Ectodermal cell (in vitro differentiated cells): ENCODE measurements around the gene EFHC1.

Experiments
- H3K27ac ChIP-seq: 2 replicates; pipeline ENCODE4 v1.7.0; 2013; ENCODE audit warnings: mild to moderate bottlenecking, low read depth, low read length; ENCODE audit not compliant: insufficient read depth, poor library complexity, severe bottlenecking
- H3K27me3 ChIP-seq: 2 replicates; pipeline ENCODE4 v1.7.0; 2013; ENCODE audit warnings: mild to moderate bottlenecking, low read length; ENCODE audit not compliant: insufficient read depth, control insufficient read depth, poor library complexity, severe bottlenecking
- H3K36me3 ChIP-seq: one replicate; pipeline ENCODE4 v1.7.0; 2013; ENCODE audit warnings: low read length; ENCODE audit not compliant: control insufficient read depth, insufficient read depth
- H3K4me1 ChIP-seq: one replicate; pipeline ENCODE4 v1.7.0; 2013; ENCODE audit warnings: low read length; ENCODE audit not compliant: control insufficient read depth, insufficient read depth
- H3K4me3 ChIP-seq: 2 replicates; pipeline ENCODE4 v1.7.0; 2013; ENCODE audit warnings: low read depth, low read length, control low read depth; ENCODE audit not compliant: insufficient read depth
- H3K9me3 ChIP-seq: 2 replicates; pipeline ENCODE4 v1.7.0; 2013; ENCODE audit warnings: mild to moderate bottlenecking, low read length, moderate library complexity; ENCODE audit not compliant: control insufficient read depth
- WGBS, 2 experiments: methylation state at CpG; one replicate each; pipeline ENCODE4 v1.1.7; 2013; ENCODE audit warnings: missing lambda C conversion rate in 2 of 2; 5-methylcytosine and 5-hydroxymethylcytosine counted together

The EFHC1 gene

DNA sequence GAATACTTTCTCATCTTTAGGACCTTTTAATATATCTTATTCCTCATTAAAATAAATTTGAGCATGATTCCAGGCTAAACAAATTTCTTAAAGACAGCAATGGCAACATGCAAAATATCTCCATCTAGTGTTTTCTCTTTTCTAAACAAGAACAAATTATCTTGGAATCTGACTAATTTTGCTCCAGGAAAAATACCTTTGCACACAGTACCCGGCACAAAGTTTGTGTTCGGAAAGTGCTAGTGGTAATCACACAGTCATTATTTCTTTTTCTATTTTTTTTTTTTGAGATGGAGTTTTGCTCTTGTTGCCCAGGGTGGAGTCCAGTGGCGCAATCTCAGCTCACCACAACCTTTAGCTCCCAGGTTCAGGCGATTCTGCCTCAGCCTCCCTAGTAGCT lies 8.2 kb upstream of the EFHC1 start:
- Histone ChIP-seq H3K4me3 (no peak overlapping the region), H3K27ac (no peak overlapping the region), H3K4me1 (no peaks in the 10 kb centered on the region), H3K36me3 (no peaks in the 10 kb centered on the region), H3K27me3 (no peaks in the 10 kb centered on the region), H3K9me3 (no peaks in the 10 kb centered on the region)
- 93% methylated on average over 4 of the region's 4 CpGs for WGBS, 2 experiments

DNA sequence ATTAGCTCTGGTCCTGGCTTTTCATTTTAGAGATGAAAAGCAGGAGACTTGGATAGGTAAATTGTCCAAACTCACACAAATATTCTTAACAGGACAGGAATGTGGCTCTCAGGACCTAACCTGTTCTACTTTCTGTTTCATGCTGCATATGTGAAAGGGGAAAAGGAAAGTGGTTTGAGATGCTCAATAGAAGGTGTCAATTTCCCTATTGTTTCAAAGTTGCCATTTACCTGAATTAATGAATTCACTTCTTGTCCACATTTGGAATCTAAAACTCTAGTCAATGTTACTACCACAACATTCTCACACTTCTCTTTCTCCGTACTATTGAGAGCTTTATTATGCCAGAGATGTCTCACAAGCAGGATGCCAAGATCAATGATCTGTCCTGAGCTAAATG lies 4.8 kb upstream of the EFHC1 start:
- 89 to 95% methylated on average over 1 of the region's 1 CpG for WGBS, 2 experiments
- H3K4me1 ChIP-seq: peaks cover 7% of the 10 kb centered on the region
- H3K4me3 ChIP-seq: no peak overlapping the region
- H3K27ac ChIP-seq: no peak overlapping the region
- no peaks in the 10 kb centered on the region for H3K36me3 ChIP-seq
- H3K27me3 ChIP-seq: no peaks in the 10 kb centered on the region
- H3K9me3 ChIP-seq: no peaks in the 10 kb centered on the region

DNA sequence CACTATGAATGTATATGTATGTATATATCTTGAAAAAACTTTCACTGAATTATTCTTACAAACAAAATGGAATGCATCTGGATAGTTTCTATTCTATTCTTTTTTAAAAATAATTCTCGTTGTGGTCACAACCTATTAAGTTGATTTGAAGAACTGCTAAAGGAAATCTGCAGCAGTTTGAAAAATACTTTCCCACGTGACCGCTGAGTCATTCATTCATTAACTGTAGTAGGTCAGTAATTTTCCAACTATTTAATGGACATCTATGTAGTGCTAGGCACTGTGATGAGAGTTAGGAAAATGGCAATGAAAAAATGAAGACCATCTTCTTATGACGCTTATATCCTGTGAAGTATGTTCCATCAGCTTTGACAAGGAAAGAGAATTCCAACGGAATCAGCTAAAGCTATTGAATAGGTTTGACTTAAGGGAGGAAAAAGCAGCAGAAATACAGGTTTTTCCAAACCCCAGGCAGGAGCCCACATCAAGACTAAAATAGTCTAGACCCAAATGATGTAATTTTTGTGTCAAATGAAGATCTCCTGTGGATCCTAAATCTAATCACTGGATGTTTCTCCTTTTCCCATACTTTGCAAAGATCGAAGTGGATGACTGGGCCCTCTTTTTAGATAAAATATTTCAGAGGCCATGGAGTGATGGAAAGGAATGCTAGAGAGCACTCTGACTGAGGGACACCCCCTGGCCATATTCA lies 4.1 kb upstream of the EFHC1 start:
- no peak overlapping the region for H3K4me3 ChIP-seq

DNA sequence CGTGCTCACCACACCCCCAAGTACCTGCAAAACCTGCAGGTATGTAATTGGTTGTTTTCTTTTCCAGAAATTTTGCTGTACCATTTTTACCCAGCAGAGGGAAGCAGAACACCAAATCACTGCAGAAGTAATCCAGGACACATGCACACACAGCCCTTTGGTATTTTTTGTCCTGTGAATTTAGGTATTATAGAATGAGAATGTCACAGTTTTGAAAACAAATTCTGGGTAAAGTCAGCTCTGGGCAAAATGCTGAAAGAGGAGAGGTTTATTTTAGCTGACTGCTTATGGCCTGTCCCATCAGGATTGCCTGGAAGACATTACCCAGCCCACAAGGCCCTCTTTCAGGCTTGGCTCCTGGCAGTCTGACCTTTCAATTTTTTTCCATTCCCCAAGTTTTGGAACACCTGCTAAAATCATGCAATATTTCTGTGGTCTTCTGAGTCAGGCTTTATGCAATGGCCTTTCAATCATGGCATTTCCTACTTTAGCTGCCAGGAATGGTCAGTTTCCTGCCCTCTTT lies 3.5 kb upstream of the EFHC1 start:
- no peak overlapping the region for H3K27ac ChIP-seq
- no peaks in the 10 kb centered on the region for H3K36me3 ChIP-seq
- no peak overlapping the region for H3K4me3 ChIP-seq
- WGBS, 2 experiments: 6% methylated on average over 1 of the region's 1 CpG; no CpG with 5 or more reads in 1 of the 2 experiments
- no peaks in the 10 kb centered on the region for H3K9me3 ChIP-seq
- peaks cover 7% of the 10 kb centered on the region for H3K4me1 ChIP-seq
- no peaks in the 10 kb centered on the region for H3K27me3 ChIP-seq

More for the DNA sequence above, 4.1 kb upstream of the EFHC1 start:
- H3K27me3 ChIP-seq: no peaks in the 10 kb centered on the region
- H3K27ac ChIP-seq: no peak overlapping the region
- H3K4me1 ChIP-seq: peaks cover 7% of the 10 kb centered on the region
- no peaks in the 10 kb centered on the region for H3K9me3 ChIP-seq
- H3K36me3 ChIP-seq: no peaks in the 10 kb centered on the region
- WGBS, 2 experiments: 88 to 92% methylated on average over 4 to 6 of the region's 6 CpGs

DNA sequence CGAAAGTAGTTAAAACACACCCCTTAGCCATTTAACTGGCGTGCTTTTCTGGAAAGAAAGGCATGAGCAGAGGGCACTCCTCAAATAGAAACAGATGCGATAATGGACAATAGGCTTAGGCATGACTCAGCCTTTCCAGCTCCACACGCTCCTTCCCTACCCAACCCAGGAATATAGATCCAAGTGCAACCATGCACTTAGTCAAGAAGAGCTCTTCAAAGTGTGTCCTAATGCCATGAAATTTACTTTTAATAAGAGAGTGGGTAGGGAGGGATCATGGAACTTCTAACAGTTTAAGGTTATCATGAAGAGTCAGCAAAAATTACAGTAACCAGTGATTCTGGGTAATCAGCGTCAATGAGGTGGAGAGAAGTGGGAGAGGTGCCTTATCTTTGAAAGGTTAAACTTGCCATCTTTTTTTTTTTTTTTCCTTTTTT lies 2.4 kb upstream of the EFHC1 start:
- Histone ChIP-seq H3K27ac (no peak overlapping the region), H3K9me3 (no peaks in the 10 kb centered on the region)
- WGBS, 2 experiments: 85 to 93% methylated on average over 5 of the region's 5 CpGs

DNA sequence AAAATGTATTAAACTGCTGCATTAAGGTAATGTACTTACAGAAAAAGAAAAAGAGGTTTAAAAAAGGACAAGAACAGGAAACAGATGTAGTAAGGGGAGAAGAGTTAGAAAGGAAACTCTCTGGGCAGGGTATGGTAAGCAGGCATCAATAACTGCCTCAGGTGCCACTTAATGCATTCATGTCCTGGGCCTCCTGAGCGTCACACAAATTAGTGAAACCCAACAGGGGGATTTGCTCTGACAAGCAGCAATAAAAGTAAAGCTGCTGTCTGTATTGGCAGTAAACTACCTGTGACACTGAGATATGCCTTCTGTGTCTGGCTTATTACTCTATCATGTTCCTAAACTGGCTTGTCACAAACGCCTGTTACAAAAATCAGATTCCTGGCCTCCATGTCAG lies 1.5 kb upstream of the EFHC1 start:
- Histone ChIP-seq H3K27me3 (no peaks in the 10 kb centered on the region), H3K4me1 (peaks cover 7% of the 10 kb centered on the region), H3K4me3 (no peak overlapping the region), H3K9me3 (no peaks in the 10 kb centered on the region), H3K36me3 (no peaks in the 10 kb centered on the region), H3K27ac (no peak overlapping the region)
- WGBS, 2 experiments: 92% methylated on average over 2 of the region's 2 CpGs

More for the DNA sequence above, 2.4 kb upstream of the EFHC1 start:
- Histone ChIP-seq H3K4me1 (peaks cover 7% of the 10 kb centered on the region), H3K4me3 (no peak overlapping the region), H3K36me3 (no peaks in the 10 kb centered on the region), H3K27me3 (no peaks in the 10 kb centered on the region)

DNA sequence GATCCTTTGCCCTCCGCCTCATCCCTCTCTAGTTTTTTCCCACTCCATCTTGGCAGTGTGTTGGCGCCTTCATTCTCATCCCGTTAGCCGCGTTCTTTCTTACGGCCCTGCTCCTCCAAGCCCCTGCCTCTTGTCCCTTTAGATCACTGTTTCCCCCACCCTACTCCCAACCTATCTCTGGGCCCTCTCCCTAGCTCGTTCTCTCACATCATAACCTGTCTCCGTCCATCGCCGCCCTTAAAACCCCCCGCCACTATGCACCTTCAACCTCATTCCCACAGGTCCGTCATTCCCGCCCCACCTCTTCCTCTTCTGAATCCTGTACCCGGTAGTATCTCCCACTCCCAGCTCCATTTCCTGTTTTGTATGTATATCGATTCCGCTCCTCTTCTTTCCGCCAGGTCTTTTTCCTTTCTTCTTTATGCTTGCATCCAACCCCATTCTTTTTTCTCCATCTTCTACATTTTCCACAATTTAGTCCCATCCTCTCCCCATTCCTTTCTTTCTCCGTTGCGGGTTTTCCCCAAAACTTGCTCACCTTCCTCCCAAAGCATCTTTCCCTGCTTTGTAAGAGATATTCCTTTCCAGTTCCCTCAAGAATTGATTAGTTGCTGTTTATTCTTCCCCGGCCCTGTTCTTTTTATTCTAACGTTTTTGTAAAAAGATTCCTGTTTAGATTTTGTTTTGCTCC lies 671 bp downstream of the EFHC1 start:
- peak overlapping the region; percentile 76 for H3K27ac ChIP-seq
- no peaks in the 10 kb centered on the region for H3K9me3 ChIP-seq
- H3K4me1 ChIP-seq: peaks cover 7% of the 10 kb centered on the region
- no peaks in the 10 kb centered on the region for H3K36me3 ChIP-seq
- peak overlapping the region; percentile 51 for H3K4me3 ChIP-seq
- H3K27me3 ChIP-seq: no peaks in the 10 kb centered on the region
- 0 to 1% methylated on average over 20 to 21 of the region's 21 CpGs for WGBS, 2 experiments

DNA sequence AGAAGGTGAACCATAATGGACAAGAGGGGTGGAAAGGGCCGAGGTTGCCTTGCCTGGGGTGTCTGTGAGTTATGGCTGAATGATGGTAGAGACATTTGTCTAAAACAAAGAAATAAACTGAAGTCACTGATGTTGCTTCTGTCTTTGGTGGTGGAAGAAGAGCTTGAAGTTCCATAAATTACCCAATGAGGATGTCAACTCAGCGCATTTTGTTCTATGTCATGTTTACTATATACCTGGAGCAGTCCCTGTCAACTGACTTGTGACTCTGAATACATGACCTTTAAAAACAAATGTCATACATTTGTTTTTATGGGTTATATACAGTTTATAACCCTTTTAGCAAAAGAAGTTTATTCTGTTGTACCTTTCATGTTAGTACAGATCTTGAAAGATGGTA lies 2.0 kb downstream of the EFHC1 start:
- Histone ChIP-seq H3K4me1 (peaks cover 7% of the 10 kb centered on the region), H3K36me3 (no peaks in the 10 kb centered on the region), H3K27ac (no peak overlapping the region), H3K9me3 (no peaks in the 10 kb centered on the region), H3K27me3 (no peaks in the 10 kb centered on the region), H3K4me3 (no peak overlapping the region)
- 93% methylated on average over 2 of the region's 2 CpGs for WGBS, 2 experiments

DNA sequence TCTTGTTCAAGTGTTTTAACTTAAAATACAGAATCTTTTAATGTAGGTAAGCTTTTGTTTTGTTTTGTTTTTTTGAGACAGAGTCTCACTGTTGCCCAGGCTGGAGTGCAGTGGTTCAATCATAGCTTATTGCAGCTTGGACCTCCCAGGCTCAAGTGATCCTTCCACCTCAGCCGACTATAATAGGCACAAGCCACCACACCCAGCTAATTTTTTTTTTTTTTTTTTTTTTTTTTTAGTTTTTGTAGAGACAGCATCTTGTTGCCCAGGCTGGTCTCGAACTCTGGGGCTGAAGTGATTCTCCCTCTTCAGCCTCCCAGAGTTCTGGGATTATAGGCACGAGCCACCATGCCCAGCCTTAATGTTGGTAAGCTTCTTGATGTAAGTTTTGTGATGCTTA lies 3.3 kb downstream of the EFHC1 start:
- Histone ChIP-seq H3K27ac (no peak overlapping the region), H3K27me3 (no peaks in the 10 kb centered on the region), H3K4me1 (peaks cover 7% of the 10 kb centered on the region), H3K4me3 (no peak overlapping the region), H3K9me3 (no peaks in the 10 kb centered on the region), H3K36me3 (no peaks in the 10 kb centered on the region)
- 69 to 78% methylated on average over 2 to 3 of the region's 3 CpGs for WGBS, 2 experiments

DNA sequence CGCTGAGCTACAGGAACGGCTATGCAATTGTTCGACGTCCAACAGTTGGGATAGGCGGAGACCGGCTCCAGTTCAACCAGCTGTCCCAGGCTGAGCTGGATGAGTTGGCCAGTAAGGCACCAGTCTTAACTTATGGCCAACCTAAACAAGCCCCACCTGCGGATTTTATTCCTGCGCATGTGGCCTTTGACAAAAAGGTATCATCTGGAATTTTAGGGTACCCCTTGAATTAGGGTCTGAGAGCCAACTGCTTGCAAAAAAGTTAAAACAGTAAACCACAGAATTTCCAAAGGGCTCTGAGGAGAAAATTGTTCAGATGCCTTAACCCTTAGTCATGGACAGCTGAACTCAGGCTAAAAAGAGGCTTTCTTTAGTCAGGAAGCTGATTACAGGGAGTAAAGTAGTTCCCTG lies 3.8 kb downstream of the EFHC1 start:
- Histone ChIP-seq H3K9me3 (no peaks in the 10 kb centered on the region), H3K4me1 (peaks cover 5% of the 10 kb centered on the region), H3K27me3 (no peaks in the 10 kb centered on the region), H3K36me3 (no peaks in the 10 kb centered on the region), H3K4me3 (no peak overlapping the region), H3K27ac (no peak overlapping the region)
- 80 to 83% methylated on average over 8 of the region's 8 CpGs for WGBS, 2 experiments
